ENCODE measurements around the gene DUSP15. TPM values are rescaled to one million over a fixed set of nuclear protein-coding genes. Genes with fewer than 3 reads are reported as not detected.

DUSP15 gene
- total and polyA plus RNA-seq, 2 of the 4 experiments (the other 2 are of a cell fraction): not detected

- Histone ChIP-seq H3K4me1 (ENCODE audit: control insufficient read depth, insufficient read depth, low read length) (no peaks in the 10 kb centered on the region), H2BK15ac (ENCODE audit: low read depth, low read length) (no peak overlapping the region), H4K20me1 (ENCODE audit: insufficient read depth, low read length) (no peaks in the 10 kb centered on the region), H2BK20ac (ENCODE audit: low read depth, low read length) (no peak overlapping the region), H3K4me2 (ENCODE audit: low read depth, low read length) (no peak overlapping the region), H3K4me3 (ENCODE audit: insufficient read depth, low read depth, low read length) (no peak overlapping the region), H4K91ac (ENCODE audit: insufficient read depth, low read depth, low read length) (no peak overlapping the region), H2BK5ac (ENCODE audit: low read depth, low read length, poor library complexity, severe bottlenecking) (no peak overlapping the region), H3K27me3 (ENCODE audit: control insufficient read depth, insufficient read depth, low read length) (peaks cover 5% of the 10 kb centered on the region), H3K9me1 (ENCODE audit: insufficient read depth, low read length) (no peaks in the 10 kb centered on the region), H3K9ac (ENCODE audit: low read depth, low read length) (no peak overlapping the region), H3K14ac (replicated peaks; ENCODE audit: low read depth, low read length) (no peak overlapping the region), H2BK120ac (ENCODE audit: low read depth, low read length) (no peak overlapping the region), H4K8ac (ENCODE audit: low read depth in 2 of 2, low read length in 2 of 2) (no peak overlapping the region), H3K4ac (ENCODE audit: low read depth, low read length) (no peak overlapping the region), H2AK5ac (ENCODE audit: low read depth, low read length) (no peak overlapping the region), H3K79me1 (ENCODE audit: low read depth in 1 of 2, low read length in 2 of 2) (no peaks in the 10 kb centered on the region), H3K36me3 (ENCODE audit: control insufficient read depth, insufficient read depth, low read length) (no peaks in the 10 kb centered on the region), H4K5ac (ENCODE audit: low read depth, low read length) (no peak overlapping the region), H2AFZ (replicated peaks; ENCODE audit: low read length, poor library complexity) (no peak overlapping the region), H2AK9ac (replicated peaks; ENCODE audit: low read depth, low read length, poor library complexity) (no peak overlapping the region), H3K9me3 (ENCODE audit: control insufficient read depth, insufficient read depth, low read length) (no peaks in the 10 kb centered on the region), H3K27ac (ENCODE audit: insufficient read depth, low read length) (no peak overlapping the region), H3K56ac (ENCODE audit: extremely low read depth, insufficient read depth, low read length) (no peak overlapping the region), H3K23ac (ENCODE audit: low read depth, low read length) (no peak overlapping the region), H3K18ac (ENCODE audit: low read depth, low read length) (no peak overlapping the region)
- no TSS peak for BruUV-seq (replicated peaks)
- WGBS, 2 experiments (ENCODE audit: extremely low coverage in 2 of 2, insufficient read length in 1 of 2): no CpG with 5 or more reads among the region's 5 CpGs
- ChIA-PET CTCF (no interaction called here), POLR2A (ENCODE audit: unreplicated experiment) (no interaction called here)
- TF ChIP-seq MXI1 (IDR thresholded peaks at IDR 0.05; ENCODE audit: borderline replicate concordance, low read depth, low read length): no peak
- no peak for TF ChIP-seq RAD21 (IDR thresholded peaks at IDR 0.05; ENCODE audit: low read length)
- no peak for TF ChIP-seq USF2 (IDR thresholded peaks at IDR 0.05; ENCODE audit: low read depth, low read length)
- TF ChIP-seq CTCF (conservative IDR thresholded peaks at IDR 0.05; ENCODE audit: low read depth, low read length): no peak
- no peak for TF ChIP-seq RCOR1 (IDR thresholded peaks at IDR 0.05; ENCODE audit: insufficient replicate concordance, low read length)
- no peak for TF ChIP-seq CHD1 (IDR thresholded peaks at IDR 0.05; ENCODE audit: low read depth, low read length)
- TF ChIP-seq FOS (IDR thresholded peaks at IDR 0.05; ENCODE audit: low read depth, low read length): no peak
- dilution Hi-C loops (cut with HindIII; ENCODE audit: low sequenced_read_pairs, unreplicated experiment) (no loop called here), intact Hi-C loops (cut with micrococcal nuclease) (no loop called here), in situ Hi-C loops (cut with MboI; ENCODE audit: low sequenced_read_pairs) (no loop called here)
- ATAC-seq (ENCODE audit: low read depth): no peak
- DNase-seq: no peak
Measured at GRCh38 chr20:31881945-31882344, 11.6 kb upstream of the DUSP15 start.
